HCT116 (cell line): ENCODE data around the gene PPP1R37. TPM values are rescaled to one million over a fixed set of nuclear protein-coding genes. Genes with fewer than 3 reads are reported as not detected.

Experiments
- ATAC-seq: fragments of 200-7000 bp; cut with Tn5 transposase; 2 replicates; pipeline ENCODE4 v1.9.1; 2020; ENCODE audit warnings: mild to moderate bottlenecking, moderate library complexity
- BruUV-seq: library from RNA; stranded (reverse); fragments of 400-500 nt; replicated peaks from 2 replicates; lab custom pipeline; 2021; lab: Mats Ljungman, UMichigan
- CTCF ChIA-PET: fragments of 300-600 bp; sonication (Branson Sonifier 250); formaldehyde crosslinking; loops from one replicate; lab custom pipeline; 2021; ENCODE audit warnings: antibody characterized with exemption; lab: Charles Lee
- POLR2A ChIA-PET: fragments of 300-600, 350-600 bp; sonication (Branson Sonifier 250); formaldehyde crosslinking; loops from one replicate; lab custom pipeline; 2021; ENCODE audit warnings: antibody characterized with exemption; lab: Charles Lee
- RAD21 ChIA-PET, 2 experiments: fragments of 300-600 bp; sonication (Branson Sonifier 250); formaldehyde crosslinking; loops; one replicate each; lab custom pipeline; 2023; ENCODE audit warnings: low total read pairs in 2 of 2; ENCODE audit not compliant: uncharacterized antibody in 2 of 2, unreplicated experiment in 2 of 2, low non-redundant PET in 1 of 2; lab: Charles Lee
- DNase-seq: peaks from one replicate; pipeline ENCODE4 v3.0.0-alpha.2; 2010; ENCODE audit warnings: low read depth, low spot score
- H2AFZ ChIP-seq: fragments of 200-600 bp; shearing (Covaris generic), sonication (generic); 2 replicates; pipeline ENCODE4 v1.6.1; 2017; ENCODE audit warnings: low read depth, mixed run types, mixed read lengths, antibody characterized with exemption, low read length; ENCODE audit not compliant: poor library complexity, severe bottlenecking
- H3K27ac ChIP-seq: 2 replicates; pipeline ENCODE4 v1.5.1; 2012; ENCODE audit warnings: low read depth, low read length
- H3K27me3 ChIP-seq: fragments of 200-600 bp; sonication (generic); 2 replicates; pipeline ENCODE4 v1.6.1; 2016; ENCODE audit warnings: mixed run types, low read length, mixed read lengths; ENCODE audit not compliant: insufficient read depth
- H3K36me3 ChIP-seq, 2 experiments: fragments of 200-500 bp in 1 of 2; fragments of 200-600 bp in 1 of 2; sonication (Bioruptor generic) in 1 of 2; sonication (generic) in 1 of 2; 2 replicates each; pipeline versions ENCODE4 v1.5.1 to v1.6.1; 2014 to 2016; ENCODE audit warnings: low read length in 2 of 2, inconsistent platforms in 1 of 2, mixed read lengths in 1 of 2, mixed run types in 1 of 2; ENCODE audit not compliant: insufficient read depth in 2 of 2, control insufficient read depth in 1 of 2
- H3K4me1 ChIP-seq, 2 experiments: fragments of 200-600 bp in 1 of 2; sonication (generic) in 1 of 2; 2 replicates each; pipeline versions ENCODE4 v1.5.1 to v1.6.1; 2012 to 2017; ENCODE audit warnings: low read length in 2 of 2, inconsistent platforms in 1 of 2, mild to moderate bottlenecking in 1 of 2, mixed read lengths in 1 of 2, mixed run types in 1 of 2, moderate library complexity in 1 of 2; ENCODE audit not compliant: insufficient read depth in 2 of 2, control insufficient read depth in 1 of 2
- H3K4me2 ChIP-seq: fragments of 200-600 bp; sonication (generic); 2 replicates; pipeline ENCODE4 v1.6.1; 2017; ENCODE audit warnings: mixed run types, low read length, mixed read lengths
- H3K4me3 ChIP-seq, 2 experiments: fragments of 200-600 bp in 1 of 2; sonication (generic) in 1 of 2; replicated peaks in 1 of 2; 2 replicates each; pipeline ENCODE4 v1.5.1; 2011 to 2016; ENCODE audit warnings: low read length in 2 of 2, control low read depth in 1 of 2, low read depth in 1 of 2, mild to moderate bottlenecking in 1 of 2, mixed read lengths in 1 of 2, mixed run types in 1 of 2
- H3K79me2 ChIP-seq: fragments of 200-600 bp; sonication (generic); 2 replicates; pipeline ENCODE4 v1.6.1; 2017; ENCODE audit warnings: mild to moderate bottlenecking, mixed run types, low read length, moderate library complexity, mixed read lengths; ENCODE audit not compliant: insufficient read depth
- H3K9ac ChIP-seq: fragments of 200-600 bp; sonication (generic); 2 replicates; pipeline ENCODE4 v1.6.1; 2016; ENCODE audit warnings: low read length, mixed read lengths
- H3K9me2 ChIP-seq: fragments of 200-600 bp; sonication (generic), shearing (Covaris generic); 2 replicates; pipeline ENCODE4 v1.6.1; 2017; ENCODE audit warnings: mixed run types, mild to moderate bottlenecking, moderate library complexity; ENCODE audit not compliant: insufficient read depth
- H3K9me3 ChIP-seq, 2 experiments: fragments of 200-500 bp in 1 of 2; fragments of 200-600 bp in 1 of 2; sonication (Bioruptor generic) in 1 of 2; sonication (generic) in 1 of 2; 2 replicates each; pipeline ENCODE4 v1.6.1; 2014 to 2017; ENCODE audit warnings: low read length in 2 of 2, mixed read lengths in 2 of 2, inconsistent platforms in 1 of 2, low read depth in 1 of 2, mild to moderate bottlenecking in 1 of 2, mixed run types in 1 of 2, moderate library complexity in 1 of 2; ENCODE audit not compliant: control insufficient read depth in 1 of 2, insufficient read depth in 1 of 2
- H4K20me1 ChIP-seq: fragments of 200-600 bp; sonication (generic), shearing (Covaris generic); 2 replicates; pipeline ENCODE4 v1.6.1; 2017; ENCODE audit warnings: mixed run types, mild to moderate bottlenecking, moderate library complexity; ENCODE audit not compliant: insufficient read depth
- ATF3 ChIP-seq: IDR thresholded peaks from 2 replicates; pipeline ENCODE4 v1.6.1; 2012
- CBX3 ChIP-seq: IDR thresholded peaks from 2 replicates; pipeline ENCODE4 v1.6.1; 2012; ENCODE audit warnings: low read depth
- CEBPB ChIP-seq: IDR thresholded peaks from 2 replicates; pipeline ENCODE4 v1.6.1; 2012; ENCODE audit warnings: low read depth
- CTCF ChIP-seq, 3 experiments: fragments of 200-600 bp in 1 of 3; sonication (generic) in 1 of 3; IDR thresholded peaks in 2 of 3; conservative IDR thresholded peaks in 1 of 3; 2 replicates each; pipeline ENCODE4 v1.5.1; 2012 to 2017; ENCODE audit warnings: low read depth in 2 of 3, low read length in 2 of 3, antibody characterized with exemption in 1 of 3, borderline replicate concordance in 1 of 3, control low read depth in 1 of 3, mild to moderate bottlenecking in 1 of 3, mixed read lengths in 1 of 3, mixed run types in 1 of 3, moderate library complexity in 1 of 3; ENCODE audit not compliant: insufficient read depth in 1 of 3
- EGR1 ChIP-seq: IDR thresholded peaks from 2 replicates; pipeline ENCODE4 v1.6.1; 2012; ENCODE audit warnings: low read depth
- ELF1 ChIP-seq: IDR thresholded peaks from 2 replicates; pipeline ENCODE4 v1.6.1; 2012; ENCODE audit warnings: low read depth, borderline replicate concordance
- EZH2 ChIP-seq: fragments of 200-600 bp; sonication (generic); IDR thresholded peaks from 2 replicates; pipeline ENCODE4 v1.6.1; 2017; ENCODE audit warnings: antibody characterized with exemption, mixed run types
- EZH2phosphoT487 ChIP-seq: fragments of 200-600 bp; IDR thresholded peaks from 2 replicates; pipeline ENCODE4 v1.6.1; 2018; ENCODE audit warnings: antibody characterized with exemption, borderline replicate concordance
- MAX ChIP-seq: IDR thresholded peaks from 2 replicates; pipeline ENCODE4 v1.6.1; 2012
- POLR2A ChIP-seq: IDR thresholded peaks from 2 replicates; pipeline ENCODE4 v1.7.0; 2011; ENCODE audit warnings: borderline replicate concordance; ENCODE audit not compliant: insufficient read depth, insufficient read length; ENCODE audit errors: extremely low read depth
- RAD21 ChIP-seq: IDR thresholded peaks from 2 replicates; pipeline ENCODE4 v1.6.1; 2012; ENCODE audit warnings: low read depth, mild to moderate bottlenecking
- REST ChIP-seq: IDR thresholded peaks from 2 replicates; pipeline ENCODE4 v1.6.1; 2012; ENCODE audit warnings: low read depth
- SRF ChIP-seq: IDR thresholded peaks from 2 replicates; pipeline ENCODE4 v1.6.1; 2012; ENCODE audit warnings: low read depth
- TCF7L2 ChIP-seq: IDR thresholded peaks from 2 replicates; pipeline ENCODE4 v1.7.0; 2011; ENCODE audit warnings: borderline replicate concordance, inconsistent platforms; ENCODE audit not compliant: insufficient read depth, insufficient read length; ENCODE audit errors: extremely low read depth
- YY1 ChIP-seq: IDR thresholded peaks from 2 replicates; pipeline ENCODE4 v1.6.1; 2011; ENCODE audit warnings: low read length, low read depth, moderate library complexity, mild to moderate bottlenecking; ENCODE audit not compliant: insufficient replicate concordance; ENCODE audit errors: extremely low read depth
- ZBTB33 ChIP-seq: IDR thresholded peaks from 2 replicates; pipeline ENCODE4 v1.6.1; 2011; ENCODE audit warnings: mild to moderate bottlenecking, low read length, moderate library complexity; ENCODE audit not compliant: insufficient replicate concordance; ENCODE audit errors: extremely low read depth
- ZFX ChIP-seq: fragments of 450-650 bp; IDR thresholded peaks from 2 replicates; pipeline ENCODE4 v1.6.1; 2017
- ZNF274 ChIP-seq: fragments of 200-500 bp; sonication (Bioruptor generic); IDR thresholded peaks from 2 replicates; pipeline ENCODE4 v1.6.1; 2014; ENCODE audit warnings: mild to moderate bottlenecking, low read depth, low read length, inconsistent platforms
- intact Hi-C: fragments of 100-400 bp; cut with micrococcal nuclease; formaldehyde crosslinking; loops from 2 replicates; pipeline ENCODE4 v1.10.0; 2022
- total RNA-seq: library from RNA; stranded (reverse); gene quantifications from one replicate; pipeline ENCODE4 v1.2.1, GENCODE V29; 2021; ENCODE audit not compliant: unreplicated experiment

Gene PPP1R37
- total RNA-seq, 1 experiment from 2014 or later = 32.7 TPM

- no TSS peak for BruUV-seq
- H3K27me3 ChIP-seq = no peaks in the 10 kb centered on the region
- H4K20me1 ChIP-seq = no peaks in the 10 kb centered on the region
- ChIA-PET CTCF (interaction anchor here (0.5 to 1.5 kb wide), 6 partner anchors 9 to 142 kb away, joined by 3 to 12 read pairs (median 3); partner anchors contain the start of genes BLOC1S3 and TRAPPC6A), RAD21 (interaction anchor here in 1 of 2 experiments (0.6 kb wide), 1 partner anchor 63 kb away, joined by 3 read pairs; no protein-coding TSS in a partner anchor), POLR2A (interaction anchor here (1.1 to 1.4 kb wide), 2 partner anchors 9 to 14 kb away, joined by 4 to 7 read pairs; partner anchors contain the start of genes BLOC1S3 and TRAPPC6A)
- H3K9me3 ChIP-seq = no peaks in the 10 kb centered on the region
- DNase-seq = no peak
- intact Hi-C loops = loop anchor here (1.0 kb wide), 1 partner anchor 14 kb away; the partner anchor contains the start of genes BLOC1S3 and TRAPPC6A
- no peaks in the 10 kb centered on the region for H3K36me3 ChIP-seq
- no peak overlapping the region; the same call in 1 of the 2 replicates for H3K27ac ChIP-seq
- no peaks in the 10 kb centered on the region for H3K9me2 ChIP-seq
- no peak overlapping the region for H2AFZ ChIP-seq
- H3K4me2 ChIP-seq = peak overlapping the region; percentile 75
- peaks cover 22 to 39% of the 10 kb centered on the region in 2 experiments for H3K4me1 ChIP-seq
- ATAC-seq = no peak
- peak overlapping the region; percentile 36; the same call in 1 of the 2 replicates for H3K9ac ChIP-seq
- no peaks in the 10 kb centered on the region for H3K79me2 ChIP-seq
- peak overlapping the region; percentile 20 to 33; a peak in 3 of 4 replicates for H3K4me3 ChIP-seq
- TF ChIP-seq ZBTB33 (no peak), ZFX (no peak), SRF (no peak), YY1 (no peak), REST (no peak), EZH2phosphoT487 (no peak), CBX3 (no peak), MAX (no peak), EGR1 (no peak), ELF1 (no peak), EZH2 (no peak), TCF7L2 (no peak), ZNF274 (no peak), POLR2A (no peak), RAD21 (no peak), CTCF (IDR thresholded peaks at IDR 0.05 in 2 of 3, conservative IDR thresholded peaks at IDR 0.05 in 1 of 3; ENCODE audit: borderline replicate concordance in 1 of 3, insufficient read depth in 1 of 3, low read depth in 2 of 3, low read length in 2 of 3) (no peak), ATF3 (no peak), CEBPB (no peak)
Observed at GRCh38 chr19:45163751-45164460, 70.9 kb downstream of the PPP1R37 start.
